Measurements from ENCODE around the gene PTGDS.

The PTGDS gene

GRCh38 chr9:137014166-137014565 lies 36.9 kb downstream of the PTGDS start:
- Histone ChIP-seq H3K36me3 (ENCODE audit: insufficient read depth, low read length) (peaks cover 3% of the 10 kb centered on the region; the same call in 1 of the 2 replicates), H2AFZ (ENCODE audit: low read depth, low read length) (no peak overlapping the region), H3K27me3 (ENCODE audit: insufficient read depth, low read length, poor library complexity) (no peaks in the 10 kb centered on the region), H4K20me1 (ENCODE audit: insufficient read depth, low read length) (no peaks in the 10 kb centered on the region), H3K4me2 (ENCODE audit: insufficient read depth, low read length) (no peak overlapping the region), H3K9me3 (ENCODE audit: insufficient read depth, low read length, severe bottlenecking) (no peaks in the 10 kb centered on the region), H3K9ac (ENCODE audit: low read depth, low read length) (no peak overlapping the region), H3K79me2 (ENCODE audit: insufficient read depth, low read length) (no peaks in the 10 kb centered on the region), H3K4me1 (ENCODE audit: insufficient read depth, low read length) (no peaks in the 10 kb centered on the region), H3K27ac (ENCODE audit: low read length) (no peak overlapping the region), H3K4me3 (ENCODE audit: low read depth in 1 of 2, low read length in 2 of 2) (no peak overlapping the region)
- no peak for ATAC-seq (ENCODE audit: insufficient read depth, low read depth)
- TF ChIP-seq CTCF (IDR thresholded peaks at IDR 0.05; ENCODE audit: borderline replicate concordance, extremely low read depth, low read length, poor library complexity, severe bottlenecking) (no peak), EZH2 (IDR thresholded peaks at IDR 0.05; ENCODE audit: borderline replicate concordance, low read depth, low read length, severe bottlenecking) (no peak)
- DNase-seq, result no peak

- Histone ChIP-seq H3K9me3 (ENCODE audit: insufficient read depth, low read length, severe bottlenecking) (no peaks in the 10 kb centered on the region), H3K79me2 (ENCODE audit: insufficient read depth, low read length) (no peaks in the 10 kb centered on the region), H3K4me3 (ENCODE audit: low read depth in 1 of 2, low read length in 2 of 2) (no peak overlapping the region), H3K9ac (ENCODE audit: low read depth, low read length) (no peak overlapping the region), H3K27ac (ENCODE audit: low read length) (no peak overlapping the region), H3K27me3 (ENCODE audit: insufficient read depth, low read length, poor library complexity) (no peaks in the 10 kb centered on the region), H3K36me3 (ENCODE audit: insufficient read depth, low read length) (peaks cover 3% of the 10 kb centered on the region; the same call in 1 of the 2 replicates), H3K4me2 (ENCODE audit: insufficient read depth, low read length) (no peak overlapping the region), H2AFZ (ENCODE audit: low read depth, low read length) (no peak overlapping the region), H3K4me1 (ENCODE audit: insufficient read depth, low read length) (no peaks in the 10 kb centered on the region), H4K20me1 (ENCODE audit: insufficient read depth, low read length) (no peaks in the 10 kb centered on the region)
- no peak for ATAC-seq (ENCODE audit: insufficient read depth, low read depth)
- TF ChIP-seq CTCF (IDR thresholded peaks at IDR 0.05; ENCODE audit: borderline replicate concordance, extremely low read depth, low read length, poor library complexity, severe bottlenecking) (no peak), EZH2 (IDR thresholded peaks at IDR 0.05; ENCODE audit: borderline replicate concordance, low read depth, low read length, severe bottlenecking) (no peak)
- no peak for DNase-seq
These were observed 37.7 kb downstream of the PTGDS start for GRCh38 chr9:137014776-137015539.

- H2AFZ ChIP-seq (ENCODE audit: low read depth, low read length), result no peak overlapping the region
- H3K27ac ChIP-seq (ENCODE audit: low read length), result no peak overlapping the region
- no peaks in the 10 kb centered on the region for H3K9me3 ChIP-seq (ENCODE audit: insufficient read depth, low read length, severe bottlenecking)
- H3K4me1 ChIP-seq (ENCODE audit: insufficient read depth, low read length), result no peaks in the 10 kb centered on the region
- no peak overlapping the region for H3K4me2 ChIP-seq (ENCODE audit: insufficient read depth, low read length)
- TF ChIP-seq EZH2 (IDR thresholded peaks at IDR 0.05; ENCODE audit: borderline replicate concordance, low read depth, low read length, severe bottlenecking) (no peak), CTCF (IDR thresholded peaks at IDR 0.05; ENCODE audit: borderline replicate concordance, extremely low read depth, low read length, poor library complexity, severe bottlenecking) (no peak)
- no peak overlapping the region for H3K9ac ChIP-seq (ENCODE audit: low read depth, low read length)
- no peaks in the 10 kb centered on the region for H3K79me2 ChIP-seq (ENCODE audit: insufficient read depth, low read length)
- peaks cover 3% of the 10 kb centered on the region; the same call in 1 of the 2 replicates for H3K36me3 ChIP-seq (ENCODE audit: insufficient read depth, low read length)
- H3K27me3 ChIP-seq (ENCODE audit: insufficient read depth, low read length, poor library complexity), result no peaks in the 10 kb centered on the region
- no peak overlapping the region for H3K4me3 ChIP-seq (ENCODE audit: low read depth in 1 of 2, low read length in 2 of 2)
- H4K20me1 ChIP-seq (ENCODE audit: insufficient read depth, low read length), result no peaks in the 10 kb centered on the region
- DNase-seq, result no peak
- no peak for ATAC-seq (ENCODE audit: insufficient read depth, low read depth)
These were observed 38.2 kb downstream of the PTGDS start for GRCh38 chr9:137015540-137015930.

All from DND-41 (cell line).